IMR-90 (cell line): ENCODE results near the gene DPYD. TPM values are rescaled to one million over a fixed set of nuclear protein-coding genes. Genes with fewer than 3 reads are reported as not detected.

Experiments
- ATAC-seq: fragments of 200-7000 bp; cut with Tn5 transposase; 2 replicates; pipeline ENCODE4 v1.9.1; 2020; ENCODE audit warnings: low read depth, mild to moderate bottlenecking, moderate library complexity
- BruUV-seq: library from RNA; stranded (reverse); fragments of 400-500 nt; replicated peaks from 2 replicates; lab custom pipeline; 2021; lab: Mats Ljungman, UMichigan
- CTCF ChIA-PET: fragments of 300-600 bp; formaldehyde crosslinking; extraction: SDS; loops from one replicate; lab custom pipeline; 2021; ENCODE audit warnings: antibody characterized with exemption; lab: Yijun Ruan, JAX
- POLR2A ChIA-PET: fragments of 300-600 bp; sonication (Branson Sonifier 250); formaldehyde crosslinking; loops from one replicate; lab custom pipeline; 2022; ENCODE audit warnings: antibody characterized with exemption; ENCODE audit not compliant: unreplicated experiment; lab: Charles Lee
- DNase-seq: peaks from one replicate; pipeline ENCODE4 v3.0.0; 2013
- H2AFZ ChIP-seq: replicated peaks from 2 replicates; pipeline ENCODE3; 2013; ENCODE audit warnings: low read length, mild to moderate bottlenecking; ENCODE audit not compliant: poor library complexity
- H2AK5ac ChIP-seq: 2 replicates; pipeline ENCODE4 v1.6.1; 2013; ENCODE audit warnings: low read depth, low read length, inconsistent platforms
- H2AK9ac ChIP-seq: replicated peaks from 2 replicates; pipeline ENCODE3; 2013; ENCODE audit warnings: mild to moderate bottlenecking, low read depth, low read length, moderate library complexity; ENCODE audit not compliant: poor library complexity
- H2BK120ac ChIP-seq: 2 replicates; pipeline ENCODE4 v1.6.1; 2013; ENCODE audit warnings: low read depth, low read length, inconsistent platforms
- H2BK15ac ChIP-seq: 3 replicates; pipeline ENCODE4 v1.6.1; 2013; ENCODE audit warnings: low read depth, low read length, inconsistent platforms
- H2BK20ac ChIP-seq: 2 replicates; pipeline ENCODE4 v1.6.1; 2013; ENCODE audit warnings: low read depth, mild to moderate bottlenecking, inconsistent platforms, low read length, moderate library complexity
- H2BK5ac ChIP-seq: 2 replicates; pipeline ENCODE4 v1.6.1; 2013; ENCODE audit warnings: mild to moderate bottlenecking, low read depth, low read length, inconsistent platforms; ENCODE audit not compliant: poor library complexity, severe bottlenecking
- H3K14ac ChIP-seq: replicated peaks from 2 replicates; pipeline ENCODE4 v1.6.1; 2013; ENCODE audit warnings: low read depth, low read length, inconsistent platforms
- H3K18ac ChIP-seq: 2 replicates; pipeline ENCODE4 v1.6.1; 2013; ENCODE audit warnings: low read depth, low read length, control low read depth
- H3K23ac ChIP-seq: 2 replicates; pipeline ENCODE4 v1.6.1; 2013; ENCODE audit warnings: low read depth, low read length, inconsistent platforms
- H3K27ac ChIP-seq: 2 replicates; pipeline ENCODE4 v1.5.1; 2013; ENCODE audit warnings: mild to moderate bottlenecking, control low read depth, low read length; ENCODE audit not compliant: insufficient read depth
- H3K27me3 ChIP-seq: 2 replicates; pipeline ENCODE4 v1.6.1; 2013; ENCODE audit warnings: low read length; ENCODE audit not compliant: control insufficient read depth, insufficient read depth
- H3K36me3 ChIP-seq: 2 replicates; pipeline ENCODE4 v1.6.1; 2013; ENCODE audit warnings: low read length, mixed read lengths; ENCODE audit not compliant: control insufficient read depth, insufficient read depth
- H3K4ac ChIP-seq: 2 replicates; pipeline ENCODE4 v1.6.1; 2013; ENCODE audit warnings: low read depth, low read length, inconsistent platforms
- H3K4me1 ChIP-seq: 2 replicates; pipeline ENCODE4 v1.6.1; 2013; ENCODE audit warnings: low read length, mixed read lengths; ENCODE audit not compliant: control insufficient read depth, insufficient read depth
- H3K4me2 ChIP-seq: 2 replicates; pipeline ENCODE4 v1.6.1; 2013; ENCODE audit warnings: low read depth, mild to moderate bottlenecking, control low read depth, low read length, moderate library complexity
- H3K4me3 ChIP-seq: 2 replicates; pipeline ENCODE4 v1.5.1; 2013; ENCODE audit warnings: low read depth, mild to moderate bottlenecking, control low read depth, low read length, moderate library complexity; ENCODE audit not compliant: insufficient read depth
- H3K56ac ChIP-seq: 2 replicates; pipeline ENCODE4 v1.6.1; 2013; ENCODE audit warnings: low read length, inconsistent platforms; ENCODE audit not compliant: insufficient read depth; ENCODE audit errors: extremely low read depth
- H3K79me1 ChIP-seq, 2 experiments: 2 replicates each; pipeline ENCODE4 v1.6.1; 2013; ENCODE audit warnings: low read length in 2 of 2, inconsistent platforms in 1 of 2, low read depth in 1 of 2
- H3K9ac ChIP-seq: 2 replicates; pipeline ENCODE4 v1.6.1; 2013; ENCODE audit warnings: low read depth, low read length, control low read depth
- H3K9me1 ChIP-seq: 2 replicates; pipeline ENCODE4 v1.6.1; 2013; ENCODE audit warnings: low read length, inconsistent platforms; ENCODE audit not compliant: insufficient read depth
- H3K9me3 ChIP-seq: 2 replicates; pipeline ENCODE4 v1.6.1; 2013; ENCODE audit warnings: low read length; ENCODE audit not compliant: control insufficient read depth, insufficient read depth
- H4K20me1 ChIP-seq: 2 replicates; pipeline ENCODE4 v1.6.1; 2013; ENCODE audit warnings: low read length, inconsistent platforms; ENCODE audit not compliant: insufficient read depth
- H4K5ac ChIP-seq: 2 replicates; pipeline ENCODE4 v1.6.1; 2013; ENCODE audit warnings: mild to moderate bottlenecking, low read depth, low read length, control low read depth
- H4K8ac ChIP-seq, 2 experiments: 2 replicates each; pipeline ENCODE4 v1.6.1; 2013; ENCODE audit warnings: low read depth in 2 of 2, low read length in 2 of 2, control low read depth in 1 of 2, inconsistent platforms in 1 of 2
- H4K91ac ChIP-seq: 2 replicates; pipeline ENCODE4 v1.6.1; 2013; ENCODE audit warnings: low read depth, low read length, inconsistent platforms; ENCODE audit not compliant: insufficient read depth
- BHLHE40 ChIP-seq: fragments of 150-350 bp; IDR thresholded peaks from 2 replicates; pipeline ENCODE4 v1.6.1; 2016; ENCODE audit warnings: mild to moderate bottlenecking, low read depth, low read length
- CHD1 ChIP-seq: IDR thresholded peaks from 2 replicates; pipeline ENCODE4 v1.6.1; 2012; ENCODE audit warnings: low read depth, low read length, improper control_type of control experiment
- FOS ChIP-seq: fragments of 150-350 bp; IDR thresholded peaks from 2 replicates; pipeline ENCODE4 v1.6.1; 2016; ENCODE audit warnings: low read depth, low read length
- MAFK ChIP-seq: IDR thresholded peaks from 2 replicates; pipeline ENCODE4 v1.6.1; 2012; ENCODE audit warnings: low read depth, low read length, improper control_type of control experiment
- MXI1 ChIP-seq: IDR thresholded peaks from 2 replicates; pipeline ENCODE4 v1.6.1; 2012; ENCODE audit warnings: low read depth, mild to moderate bottlenecking, low read length, moderate library complexity, borderline replicate concordance
- NFE2L2 ChIP-seq: fragments of 150-350 bp; IDR thresholded peaks from 2 replicates; pipeline ENCODE4 v1.6.1; 2016; ENCODE audit warnings: low read depth, mild to moderate bottlenecking, low read length
- RFX5 ChIP-seq: IDR thresholded peaks from 2 replicates; pipeline ENCODE4 v1.8.0; 2012; ENCODE audit warnings: low read depth, mild to moderate bottlenecking, low read length, moderate library complexity
- SMC3 ChIP-seq: fragments of 150-350 bp; IDR thresholded peaks from 2 replicates; pipeline ENCODE4 v1.6.1; 2016; ENCODE audit warnings: low read depth, mild to moderate bottlenecking, antibody characterized with exemption, low read length, moderate library complexity
- WGBS, 2 experiments: methylation state at CpG; one replicate each; pipeline versions ENCODE4 v1.1.5 to v1.1.7; 2013; ENCODE audit warnings: missing lambda C conversion rate in 2 of 2; ENCODE audit not compliant: insufficient read length in 1 of 2; ENCODE audit errors: extremely low coverage in 2 of 2; 5-methylcytosine and 5-hydroxymethylcytosine counted together
- dilution Hi-C: fragments of 300-500 bp; cut with HindIII; formaldehyde crosslinking; loops from one replicate; pipeline ENCODE4 v1.14.3; 2018; ENCODE audit warnings: low sequenced_read_pairs; ENCODE audit not compliant: unreplicated experiment
- in situ Hi-C: fragments of 300-500 bp; cut with MboI; formaldehyde crosslinking; loops from 3 replicates; pipeline ENCODE4 v1.14.3; 2019; ENCODE audit warnings: low sequenced_read_pairs, inconsistent platforms, mixed read lengths
- intact Hi-C: fragments of 100-400 bp; cut with micrococcal nuclease; formaldehyde crosslinking; loops from 2 replicates; pipeline ENCODE4 v1.10.0; 2022
- polyA plus RNA-seq, 3 experiments: library from polyadenylated mRNA; depleted of rRNA; stranded (reverse); fragments of >200 nt; gene quantifications; 2 replicates each; pipeline ENCODE4 v1.2.3, GENCODE V29; 2012; ENCODE audit warnings: low replicate concordance in 1 of 3
- total RNA-seq: library from RNA; depleted of rRNA; stranded (reverse); fragments of >200 nt; gene quantifications from 2 replicates; pipeline ENCODE4 v1.2.3, GENCODE V29; 2012
- TF ChIP-seq, protein P1 (sequence below): fragments of 150-350 bp; IDR thresholded peaks from 2 replicates; pipeline ENCODE4 v1.6.1; 2017; ENCODE audit warnings: mild to moderate bottlenecking, antibody characterized with exemption, low read length, low read depth

Gene DPYD
- total and polyA plus RNA-seq, 2 of the 4 experiments (the other 2 are of a cell fraction): 9.3 to 47.3 TPM

DNA sequence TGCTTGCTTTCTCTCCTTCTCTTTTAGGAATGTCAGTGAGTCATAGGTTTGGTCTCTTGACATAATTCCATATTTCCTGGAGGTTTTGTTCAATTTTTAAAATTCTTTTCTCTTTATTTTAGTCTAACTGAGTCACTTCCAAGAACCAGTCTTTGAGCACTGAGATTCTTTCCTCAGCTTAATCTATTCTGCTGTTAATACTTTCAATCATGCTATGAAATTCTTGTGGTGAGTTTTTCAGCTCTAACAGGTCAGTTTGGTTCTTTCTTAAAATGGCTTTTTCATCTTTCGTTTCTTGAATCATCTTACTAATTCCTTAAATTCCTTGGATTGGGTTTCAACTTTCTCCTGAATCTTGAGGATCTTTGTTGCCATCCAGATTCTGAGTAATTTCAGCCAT lies 878.3 kb downstream of the DPYD start:
- Histone ChIP-seq H3K4ac (no peak overlapping the region), H2AK5ac (no peak overlapping the region), H4K8ac (no peak overlapping the region), H2BK120ac (no peak overlapping the region), H3K27me3 (no peaks in the 10 kb centered on the region), H3K79me1 (no peaks in the 10 kb centered on the region), H3K36me3 (no peaks in the 10 kb centered on the region), H2BK20ac (no peak overlapping the region), H3K9ac (no peak overlapping the region), H3K18ac (no peak overlapping the region), H3K4me2 (no peak overlapping the region), H3K9me3 (peaks cover 7% of the 10 kb centered on the region), H3K4me3 (no peak overlapping the region), H2AFZ (no peak overlapping the region), H4K20me1 (no peaks in the 10 kb centered on the region), H3K9me1 (peaks cover 2% of the 10 kb centered on the region; the same call in 1 of the 2 replicates), H4K91ac (no peak overlapping the region), H3K23ac (no peak overlapping the region), H2AK9ac (no peak overlapping the region), H3K14ac (peak overlapping the region; percentile 61; the same call in 1 of the 2 replicates), H3K56ac (no peak overlapping the region), H2BK15ac (no peak overlapping the region), H3K27ac (no peak overlapping the region), H4K5ac (no peak overlapping the region), H2BK5ac (no peak overlapping the region), H3K4me1 (no peaks in the 10 kb centered on the region; the same call in 1 of the 2 replicates)
- ChIA-PET POLR2A (no interaction called here), CTCF (no interaction called here)
- BruUV-seq: no TSS peak
- WGBS, 2 experiments: no CpG with 5 or more reads among the region's 1 CpG
- ATAC-seq (peak; percentile 35), DNase-seq (peak; percentile 65)
- TF ChIP-seq RFX5 (no peak), SMC3 (no peak), CHD1 (no peak), MAFK (no peak), BHLHE40 (no peak), FOS (no peak), NFE2L2 (no peak), MXI1 (no peak)
- TF ChIP-seq, protein P1, sequence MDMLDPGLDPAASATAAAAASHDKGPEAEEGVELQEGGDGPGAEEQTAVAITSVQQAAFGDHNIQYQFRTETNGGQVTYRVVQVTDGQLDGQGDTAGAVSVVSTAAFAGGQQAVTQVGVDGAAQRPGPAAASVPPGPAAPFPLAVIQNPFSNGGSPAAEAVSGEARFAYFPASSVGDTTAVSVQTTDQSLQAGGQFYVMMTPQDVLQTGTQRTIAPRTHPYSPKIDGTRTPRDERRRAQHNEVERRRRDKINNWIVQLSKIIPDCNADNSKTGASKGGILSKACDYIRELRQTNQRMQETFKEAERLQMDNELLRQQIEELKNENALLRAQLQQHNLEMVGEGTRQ: no peak
- intact Hi-C loops: no loop called here
- in situ Hi-C loops: no loop called here
- dilution Hi-C loops: no loop called here
